ENCODE data around the gene BEGAIN.

DNA sequence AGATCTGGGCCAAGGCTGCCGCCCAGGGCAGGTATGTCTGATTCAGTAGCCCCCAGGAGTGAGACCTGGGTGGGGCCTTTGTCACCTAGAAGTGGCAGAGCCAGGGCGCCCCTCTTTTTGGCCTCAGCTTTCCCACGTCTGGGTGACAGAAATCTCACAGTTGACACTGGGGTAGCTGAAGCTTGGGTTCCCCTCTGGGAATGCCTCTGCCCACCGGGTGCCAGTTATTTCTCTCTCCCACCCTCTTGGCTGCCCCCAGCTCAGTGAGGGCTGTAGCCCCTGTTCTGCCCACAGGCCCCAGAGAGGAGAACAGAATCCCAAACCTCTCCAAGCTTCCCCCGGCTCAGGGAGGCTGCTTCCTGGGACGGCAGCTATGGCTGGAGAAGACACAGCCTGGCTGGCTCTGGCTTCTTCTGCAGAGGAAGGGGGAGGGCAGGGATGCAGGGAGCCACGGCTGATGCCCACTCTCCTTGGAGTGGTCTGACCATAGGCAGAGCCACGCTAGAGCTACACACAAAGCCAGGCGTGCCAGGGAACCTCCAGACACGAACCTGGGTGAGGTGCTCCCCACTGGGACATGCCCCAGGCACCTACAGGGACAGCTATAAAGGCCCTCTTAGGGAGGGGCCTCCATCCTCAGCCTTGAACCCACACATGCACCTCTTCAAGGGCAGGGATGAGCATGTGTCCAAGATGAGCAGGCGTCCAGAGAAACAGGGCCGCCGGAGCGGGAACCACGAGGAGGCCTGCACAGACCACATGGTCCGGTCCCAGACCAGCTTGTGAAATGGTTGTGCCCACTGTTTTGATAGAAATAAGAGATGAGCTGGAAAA lies 51.7 kb downstream of the BEGAIN start:
- TF ChIP-seq POLR2A (IDR thresholded peaks at IDR 0.05; ENCODE audit: low read depth, low read length) (no peak), POLR2AphosphoS5 (IDR thresholded peaks at IDR 0.05; ENCODE audit: low read depth, low read length) (no peak), TAF1 (IDR thresholded peaks at IDR 0.05; ENCODE audit: borderline replicate concordance, low read depth, low read length) (no peak)

All from GM12892 (cell line).